ENCODE data around the gene ANO2.

Gene ANO2

GRCh38 chr12:5533368-5533767 lies 411.7 kb downstream of the ANO2 start:
- DNase-seq (ENCODE audit: low spot score), result no peak
- Mint-ChIP-seq H3K36me3 (ENCODE audit: low read depth) (no peaks in the 10 kb centered on the region), H3K27ac (no peak overlapping the region), H3K4me1 (ENCODE audit: low read depth) (no peaks in the 10 kb centered on the region), H3K9me3 (no peaks in the 10 kb centered on the region), H3K4me3 (no peak overlapping the region), H3K27me3 (ENCODE audit: low read depth) (peaks cover 5% of the 10 kb centered on the region)

GRCh38 chr12:5525783-5526367 lies 419.2 kb downstream of the ANO2 start:
- no peaks in the 10 kb centered on the region for H3K9me3 Mint-ChIP-seq
- H3K4me1 Mint-ChIP-seq (ENCODE audit: low read depth), result no peaks in the 10 kb centered on the region
- H3K4me3 Mint-ChIP-seq, result no peak overlapping the region
- no peak for DNase-seq (ENCODE audit: low spot score)
- no peaks in the 10 kb centered on the region for H3K36me3 Mint-ChIP-seq (ENCODE audit: low read depth)
- H3K27ac Mint-ChIP-seq, result no peak overlapping the region
- H3K27me3 Mint-ChIP-seq (ENCODE audit: low read depth), result no peaks in the 10 kb centered on the region

- no peaks in the 10 kb centered on the region for H3K36me3 Mint-ChIP-seq (ENCODE audit: low read depth)
- no peaks in the 10 kb centered on the region for H3K9me3 Mint-ChIP-seq
- H3K27ac Mint-ChIP-seq, result no peak overlapping the region
- H3K27me3 Mint-ChIP-seq (ENCODE audit: low read depth), result no peaks in the 10 kb centered on the region
- no peak overlapping the region for H3K4me3 Mint-ChIP-seq
- no peak for DNase-seq (ENCODE audit: low spot score)
- no peaks in the 10 kb centered on the region for H3K4me1 Mint-ChIP-seq (ENCODE audit: low read depth)
Observed at GRCh38 chr12:5524769-5525436, 420.2 kb downstream of the ANO2 start.

GRCh38 chr12:5524116-5524768 lies 420.8 kb downstream of the ANO2 start:
- DNase-seq (ENCODE audit: low spot score), result no peak
- H3K4me3 Mint-ChIP-seq, result no peak overlapping the region
- H3K27me3 Mint-ChIP-seq (ENCODE audit: low read depth), result no peaks in the 10 kb centered on the region
- no peak overlapping the region for H3K27ac Mint-ChIP-seq
- H3K4me1 Mint-ChIP-seq (ENCODE audit: low read depth), result no peaks in the 10 kb centered on the region
- no peaks in the 10 kb centered on the region for H3K9me3 Mint-ChIP-seq
- no peaks in the 10 kb centered on the region for H3K36me3 Mint-ChIP-seq (ENCODE audit: low read depth)

- Mint-ChIP-seq H3K27ac (no peak overlapping the region), H3K4me1 (ENCODE audit: low read depth) (no peaks in the 10 kb centered on the region), H3K9me3 (no peaks in the 10 kb centered on the region), H3K27me3 (ENCODE audit: low read depth) (no peaks in the 10 kb centered on the region), H3K4me3 (no peak overlapping the region), H3K36me3 (ENCODE audit: low read depth) (no peaks in the 10 kb centered on the region)
- no peak for DNase-seq (ENCODE audit: low spot score)
Observed at GRCh38 chr12:5523396-5524115, 421.5 kb downstream of the ANO2 start.

- Mint-ChIP-seq H3K36me3 (ENCODE audit: low read depth) (no peaks in the 10 kb centered on the region), H3K4me1 (ENCODE audit: low read depth) (no peaks in the 10 kb centered on the region), H3K9me3 (no peaks in the 10 kb centered on the region), H3K27ac (no peak overlapping the region), H3K4me3 (no peak overlapping the region), H3K27me3 (ENCODE audit: low read depth) (no peaks in the 10 kb centered on the region)
- DNase-seq (ENCODE audit: low spot score), result no peak
Observed at GRCh38 chr12:5522432-5523335, 422.4 kb downstream of the ANO2 start.

GRCh38 chr12:5521456-5522325 lies 423.4 kb downstream of the ANO2 start:
- Mint-ChIP-seq H3K27me3 (ENCODE audit: low read depth) (no peaks in the 10 kb centered on the region), H3K4me1 (ENCODE audit: low read depth) (no peaks in the 10 kb centered on the region), H3K36me3 (ENCODE audit: low read depth) (no peaks in the 10 kb centered on the region), H3K27ac (no peak overlapping the region), H3K9me3 (no peaks in the 10 kb centered on the region), H3K4me3 (no peak overlapping the region)
- no peak for DNase-seq (ENCODE audit: low spot score)

- H3K4me3 Mint-ChIP-seq, result no peak overlapping the region
- no peaks in the 10 kb centered on the region for H3K36me3 Mint-ChIP-seq (ENCODE audit: low read depth)
- H3K27me3 Mint-ChIP-seq (ENCODE audit: low read depth), result no peaks in the 10 kb centered on the region
- no peak for DNase-seq (ENCODE audit: low spot score)
- H3K27ac Mint-ChIP-seq, result no peak overlapping the region
- H3K9me3 Mint-ChIP-seq, result no peaks in the 10 kb centered on the region
- H3K4me1 Mint-ChIP-seq (ENCODE audit: low read depth), result no peaks in the 10 kb centered on the region
Observed at GRCh38 chr12:5520831-5521230, 424.2 kb downstream of the ANO2 start.

- no peaks in the 10 kb centered on the region for H3K4me1 Mint-ChIP-seq (ENCODE audit: low read depth)
- no peaks in the 10 kb centered on the region for H3K27me3 Mint-ChIP-seq (ENCODE audit: low read depth)
- no peaks in the 10 kb centered on the region for H3K9me3 Mint-ChIP-seq
- H3K36me3 Mint-ChIP-seq (ENCODE audit: low read depth), result no peaks in the 10 kb centered on the region
- no peak for DNase-seq (ENCODE audit: low spot score)
- no peak overlapping the region for H3K27ac Mint-ChIP-seq
- H3K4me3 Mint-ChIP-seq, result no peak overlapping the region
Observed at GRCh38 chr12:5520037-5520436, 425.0 kb downstream of the ANO2 start.

GRCh38 chr12:5518584-5519365 lies 426.3 kb downstream of the ANO2 start:
- DNase-seq (ENCODE audit: low spot score), result no peak
- Mint-ChIP-seq H3K27me3 (ENCODE audit: low read depth) (no peaks in the 10 kb centered on the region), H3K9me3 (no peaks in the 10 kb centered on the region), H3K4me3 (no peak overlapping the region), H3K4me1 (ENCODE audit: low read depth) (no peaks in the 10 kb centered on the region), H3K27ac (no peak overlapping the region), H3K36me3 (ENCODE audit: low read depth) (no peaks in the 10 kb centered on the region)

- Mint-ChIP-seq H3K27me3 (ENCODE audit: low read depth) (no peaks in the 10 kb centered on the region), H3K4me1 (ENCODE audit: low read depth) (no peaks in the 10 kb centered on the region), H3K36me3 (ENCODE audit: low read depth) (no peaks in the 10 kb centered on the region), H3K27ac (no peak overlapping the region), H3K9me3 (no peaks in the 10 kb centered on the region), H3K4me3 (no peak overlapping the region)
- no peak for DNase-seq (ENCODE audit: low spot score)
Observed at GRCh38 chr12:5516371-5517241, 428.5 kb downstream of the ANO2 start.

GRCh38 chr12:5515458-5515857 lies 429.6 kb downstream of the ANO2 start:
- H3K4me1 Mint-ChIP-seq (ENCODE audit: low read depth), result no peaks in the 10 kb centered on the region
- H3K9me3 Mint-ChIP-seq, result no peaks in the 10 kb centered on the region
- H3K27ac Mint-ChIP-seq, result no peak overlapping the region
- H3K36me3 Mint-ChIP-seq (ENCODE audit: low read depth), result no peaks in the 10 kb centered on the region
- DNase-seq (ENCODE audit: low spot score), result no peak
- H3K4me3 Mint-ChIP-seq, result no peak overlapping the region
- H3K27me3 Mint-ChIP-seq (ENCODE audit: low read depth), result no peaks in the 10 kb centered on the region
